Measurements from ENCODE around the gene MFAP4.

DNA sequence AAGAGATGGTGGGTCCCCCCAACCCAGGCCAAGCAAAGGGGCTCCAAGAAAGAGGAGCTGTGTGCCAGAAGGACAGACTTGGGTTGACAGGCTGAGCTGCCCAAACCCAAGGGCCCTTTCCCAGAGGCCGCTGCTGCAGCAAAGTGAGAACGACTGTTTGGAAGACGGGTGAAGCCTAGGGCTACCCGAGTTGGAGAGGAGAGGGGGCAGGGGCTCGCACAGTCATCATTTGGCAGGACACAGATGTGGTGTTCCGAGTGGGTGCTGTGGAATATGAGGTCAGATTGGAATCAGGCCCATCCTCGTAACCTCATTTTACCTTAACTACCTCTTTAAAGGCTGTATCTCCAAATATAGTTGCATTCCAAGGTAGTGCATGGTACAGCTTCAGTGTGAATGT is 5.3 kb upstream of the MFAP4 start:
- TF ChIP-seq, protein P1, sequence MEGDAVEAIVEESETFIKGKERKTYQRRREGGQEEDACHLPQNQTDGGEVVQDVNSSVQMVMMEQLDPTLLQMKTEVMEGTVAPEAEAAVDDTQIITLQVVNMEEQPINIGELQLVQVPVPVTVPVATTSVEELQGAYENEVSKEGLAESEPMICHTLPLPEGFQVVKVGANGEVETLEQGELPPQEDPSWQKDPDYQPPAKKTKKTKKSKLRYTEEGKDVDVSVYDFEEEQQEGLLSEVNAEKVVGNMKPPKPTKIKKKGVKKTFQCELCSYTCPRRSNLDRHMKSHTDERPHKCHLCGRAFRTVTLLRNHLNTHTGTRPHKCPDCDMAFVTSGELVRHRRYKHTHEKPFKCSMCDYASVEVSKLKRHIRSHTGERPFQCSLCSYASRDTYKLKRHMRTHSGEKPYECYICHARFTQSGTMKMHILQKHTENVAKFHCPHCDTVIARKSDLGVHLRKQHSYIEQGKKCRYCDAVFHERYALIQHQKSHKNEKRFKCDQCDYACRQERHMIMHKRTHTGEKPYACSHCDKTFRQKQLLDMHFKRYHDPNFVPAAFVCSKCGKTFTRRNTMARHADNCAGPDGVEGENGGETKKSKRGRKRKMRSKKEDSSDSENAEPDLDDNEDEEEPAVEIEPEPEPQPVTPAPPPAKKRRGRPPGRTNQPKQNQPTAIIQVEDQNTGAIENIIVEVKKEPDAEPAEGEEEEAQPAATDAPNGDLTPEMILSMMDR (conservative IDR thresholded peaks at IDR 0.05 in 1 of 2, IDR thresholded peaks at IDR 0.05 in 1 of 2; ENCODE audit: extremely low read depth in 1 of 2, insufficient read depth in 1 of 2, low read depth in 1 of 2, low read length in 2 of 2), result no peak
- no peak for TF ChIP-seq EZH2 (IDR thresholded peaks at IDR 0.05; ENCODE audit: borderline replicate concordance, low read length)
